Measurements from ENCODE around the gene RTL9. TPM values are rescaled to one million over a fixed set of nuclear protein-coding genes. Genes with fewer than 3 reads are reported as not detected.

Gene RTL9
- total and polyA plus RNA-seq, 9 of the 15 experiments (the other 6 are each of a cell fraction or from before 2014, with no cell fraction given) = 0.04 to 0.35 (median 0.13) TPM; not detected in 1

GRCh38 chrX:110407910-110408545 lies 49.4 kb downstream of the RTL9 start:
- Histone ChIP-seq H3K4me3 (no peak overlapping the region), H4K20me1 (replicated peaks; ENCODE audit: control insufficient read depth, insufficient read depth, low read length) (no peaks in the 10 kb centered on the region), H3K4me2 (ENCODE audit: insufficient read depth, low read length) (no peak overlapping the region), H3K9me3 (replicated peaks; ENCODE audit: control insufficient read depth, insufficient read depth, low read depth, low read length) (no peaks in the 10 kb centered on the region), H3K27ac (ENCODE audit: extremely low read depth, low read depth, low read length) (no peak overlapping the region; the same call in 2 of the 3 replicates), H2AFZ (ENCODE audit: low read depth, low read length) (peak overlapping the region; percentile 76), H3K36me3 (ENCODE audit: control insufficient read depth, insufficient read depth, low read length) (no peaks in the 10 kb centered on the region; the same call in 2 of the 3 replicates), H3K9ac (ENCODE audit: insufficient read depth in 1 of 2, low read depth in 2 of 2, low read length in 2 of 2) (peak overlapping the region in 1 of 2 experiments; percentile 33; a peak in 1 of 4 replicates), H3K27me3 (ENCODE audit: control insufficient read depth in 2 of 2, insufficient read depth in 2 of 2, low read length in 2 of 2) (no peaks in the 10 kb centered on the region), H3K4me1 (replicated peaks in 1 of 2; ENCODE audit: control insufficient read depth in 2 of 2, insufficient read depth in 2 of 2, low read length in 2 of 2) (peaks cover 34 to 64% of the 10 kb centered on the region in 2 experiments; a peak in 4 of 5 replicates), H3K9me1 (ENCODE audit: control insufficient read depth, insufficient read depth, low read length) (no peaks in the 10 kb centered on the region), H3K79me2 (ENCODE audit: control insufficient read depth, insufficient read depth, low read length) (no peaks in the 10 kb centered on the region)
- 22% methylated on average over 5 of the region's 5 CpGs for WGBS (ENCODE audit: insufficient coverage, low coverage, missing lambda C conversion rate)
- no TSS peak for BruUV-seq (replicated peaks)
- ChIA-PET CTCF (ENCODE audit: low intra/inter-chr PET ratio) (interaction anchor here (0.6 to 6.5 kb wide), 4 partner anchors 239 to 912 kb away, joined by 3 to 39 read pairs (median 7); no protein-coding TSS in a partner anchor), POLR2A (no interaction called here)
- FAIRE-seq (peak; percentile 86), ATAC-seq (peak; percentile 76), DNase-seq (ENCODE audit: extremely low read depth in 1 of 4, low spot score in 3 of 4) (peak; percentile 55 to 82 (median 60))
- intact Hi-C loops (cut with micrococcal nuclease) = loop anchor here (1.0 to 2.0 kb wide), 3 partner anchors 62 to 248 kb away; a partner anchor contains a TSS
- in situ Hi-C loops (cut with MboI) = loop anchor here (5.0 to 25.0 kb wide), 4 partner anchors 83 to 683 kb away; no protein-coding TSS in a partner anchor
- TF ChIP-seq ZNF24 (IDR thresholded peaks at IDR 0.05) = no peak
- no peak for TF ChIP-seq EZH2 (IDR thresholded peaks at IDR 0.05; ENCODE audit: borderline replicate concordance, low read depth, low read length)
- peak; percentile 56 for TF ChIP-seq EGR1 (conservative IDR thresholded peaks at IDR 0.05)
- TF ChIP-seq, protein P1, sequence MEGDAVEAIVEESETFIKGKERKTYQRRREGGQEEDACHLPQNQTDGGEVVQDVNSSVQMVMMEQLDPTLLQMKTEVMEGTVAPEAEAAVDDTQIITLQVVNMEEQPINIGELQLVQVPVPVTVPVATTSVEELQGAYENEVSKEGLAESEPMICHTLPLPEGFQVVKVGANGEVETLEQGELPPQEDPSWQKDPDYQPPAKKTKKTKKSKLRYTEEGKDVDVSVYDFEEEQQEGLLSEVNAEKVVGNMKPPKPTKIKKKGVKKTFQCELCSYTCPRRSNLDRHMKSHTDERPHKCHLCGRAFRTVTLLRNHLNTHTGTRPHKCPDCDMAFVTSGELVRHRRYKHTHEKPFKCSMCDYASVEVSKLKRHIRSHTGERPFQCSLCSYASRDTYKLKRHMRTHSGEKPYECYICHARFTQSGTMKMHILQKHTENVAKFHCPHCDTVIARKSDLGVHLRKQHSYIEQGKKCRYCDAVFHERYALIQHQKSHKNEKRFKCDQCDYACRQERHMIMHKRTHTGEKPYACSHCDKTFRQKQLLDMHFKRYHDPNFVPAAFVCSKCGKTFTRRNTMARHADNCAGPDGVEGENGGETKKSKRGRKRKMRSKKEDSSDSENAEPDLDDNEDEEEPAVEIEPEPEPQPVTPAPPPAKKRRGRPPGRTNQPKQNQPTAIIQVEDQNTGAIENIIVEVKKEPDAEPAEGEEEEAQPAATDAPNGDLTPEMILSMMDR (IDR thresholded peaks at IDR 0.05 in 2 of 3, conservative IDR thresholded peaks at IDR 0.05 in 1 of 3; ENCODE audit: insufficient read depth in 2 of 3, low read depth in 1 of 3, low read length in 3 of 3) = peak; percentile 69 to 87 (median 75)
- TF ChIP-seq, protein P2, sequence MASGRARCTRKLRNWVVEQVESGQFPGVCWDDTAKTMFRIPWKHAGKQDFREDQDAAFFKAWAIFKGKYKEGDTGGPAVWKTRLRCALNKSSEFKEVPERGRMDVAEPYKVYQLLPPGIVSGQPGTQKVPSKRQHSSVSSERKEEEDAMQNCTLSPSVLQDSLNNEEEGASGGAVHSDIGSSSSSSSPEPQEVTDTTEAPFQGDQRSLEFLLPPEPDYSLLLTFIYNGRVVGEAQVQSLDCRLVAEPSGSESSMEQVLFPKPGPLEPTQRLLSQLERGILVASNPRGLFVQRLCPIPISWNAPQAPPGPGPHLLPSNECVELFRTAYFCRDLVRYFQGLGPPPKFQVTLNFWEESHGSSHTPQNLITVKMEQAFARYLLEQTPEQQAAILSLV (tag; IDR thresholded peaks at IDR 0.05) = no peak
- TF ChIP-seq STAG1 (CRISPR knock-in tag; IDR thresholded peaks at IDR 0.05; ENCODE audit: borderline replicate concordance) = peak; percentile 35; the same call in 1 of the 2 replicates
- no peak for TF ChIP-seq BACH1 (tag; IDR thresholded peaks at IDR 0.05)
- no peak for TF ChIP-seq CREM (IDR thresholded peaks at IDR 0.05; ENCODE audit: low read depth)
- TF ChIP-seq RAD21 (CRISPR knock-in tag; conservative IDR thresholded peaks at IDR 0.05 in 1 of 2, IDR thresholded peaks at IDR 0.05 in 1 of 2) = peak; percentile 80 to 89
- TF ChIP-seq, protein P3, sequence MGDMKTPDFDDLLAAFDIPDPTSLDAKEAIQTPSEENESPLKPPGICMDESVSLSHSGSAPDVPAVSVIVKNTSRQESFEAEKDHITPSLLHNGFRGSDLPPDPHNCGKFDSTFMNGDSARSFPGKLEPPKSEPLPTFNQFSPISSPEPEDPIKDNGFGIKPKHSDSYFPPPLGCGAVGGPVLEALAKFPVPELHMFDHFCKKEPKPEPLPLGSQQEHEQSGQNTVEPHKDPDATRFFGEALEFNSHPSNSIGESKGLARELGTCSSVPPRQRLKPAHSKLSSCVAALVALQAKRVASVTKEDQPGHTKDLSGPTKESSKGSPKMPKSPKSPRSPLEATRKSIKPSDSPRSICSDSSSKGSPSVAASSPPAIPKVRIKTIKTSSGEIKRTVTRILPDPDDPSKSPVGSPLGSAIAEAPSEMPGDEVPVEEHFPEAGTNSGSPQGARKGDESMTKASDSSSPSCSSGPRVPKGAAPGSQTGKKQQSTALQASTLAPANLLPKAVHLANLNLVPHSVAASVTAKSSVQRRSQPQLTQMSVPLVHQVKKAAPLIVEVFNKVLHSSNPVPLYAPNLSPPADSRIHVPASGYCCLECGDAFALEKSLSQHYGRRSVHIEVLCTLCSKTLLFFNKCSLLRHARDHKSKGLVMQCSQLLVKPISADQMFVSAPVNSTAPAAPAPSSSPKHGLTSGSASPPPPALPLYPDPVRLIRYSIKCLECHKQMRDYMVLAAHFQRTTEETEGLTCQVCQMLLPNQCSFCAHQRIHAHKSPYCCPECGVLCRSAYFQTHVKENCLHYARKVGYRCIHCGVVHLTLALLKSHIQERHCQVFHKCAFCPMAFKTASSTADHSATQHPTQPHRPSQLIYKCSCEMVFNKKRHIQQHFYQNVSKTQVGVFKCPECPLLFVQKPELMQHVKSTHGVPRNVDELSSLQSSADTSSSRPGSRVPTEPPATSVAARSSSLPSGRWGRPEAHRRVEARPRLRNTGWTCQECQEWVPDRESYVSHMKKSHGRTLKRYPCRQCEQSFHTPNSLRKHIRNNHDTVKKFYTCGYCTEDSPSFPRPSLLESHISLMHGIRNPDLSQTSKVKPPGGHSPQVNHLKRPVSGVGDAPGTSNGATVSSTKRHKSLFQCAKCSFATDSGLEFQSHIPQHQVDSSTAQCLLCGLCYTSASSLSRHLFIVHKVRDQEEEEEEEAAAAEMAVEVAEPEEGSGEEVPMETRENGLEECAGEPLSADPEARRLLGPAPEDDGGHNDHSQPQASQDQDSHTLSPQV (IDR thresholded peaks at IDR 0.05) = no peak; the same call in 1 of the 2 replicates
- TF ChIP-seq HDAC2 (IDR thresholded peaks at IDR 0.05) = no peak
- TF ChIP-seq TCF3 (CRISPR knock-in tag; IDR thresholded peaks at IDR 0.05) = no peak
- TF ChIP-seq ARNT (IDR thresholded peaks at IDR 0.05) = no peak

Data from K562 (cell line).